Measurements from ENCODE around the gene GRIN2C.

GRIN2C gene

DNA sequence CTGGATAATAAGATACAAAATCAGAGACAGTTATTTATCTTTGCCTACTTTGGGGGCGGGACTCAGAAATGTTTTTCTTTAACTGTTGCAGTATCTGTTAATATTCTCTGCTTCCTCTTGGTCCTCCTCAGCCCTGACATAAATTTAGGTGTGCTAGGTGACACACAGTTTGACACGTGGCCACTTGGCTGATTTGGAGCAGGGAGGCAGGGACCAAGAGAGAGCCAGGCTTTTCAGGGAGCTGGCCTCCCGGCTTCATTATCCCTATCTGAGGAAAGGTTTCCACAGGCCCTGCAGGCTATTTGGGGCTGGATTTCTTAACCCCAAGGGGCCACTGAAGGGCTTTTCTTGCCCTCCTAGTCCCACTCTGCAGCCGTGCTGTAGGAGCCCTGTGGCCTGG lies 63.5 kb downstream of the GRIN2C start:
- no peak for DNase-seq

DNA sequence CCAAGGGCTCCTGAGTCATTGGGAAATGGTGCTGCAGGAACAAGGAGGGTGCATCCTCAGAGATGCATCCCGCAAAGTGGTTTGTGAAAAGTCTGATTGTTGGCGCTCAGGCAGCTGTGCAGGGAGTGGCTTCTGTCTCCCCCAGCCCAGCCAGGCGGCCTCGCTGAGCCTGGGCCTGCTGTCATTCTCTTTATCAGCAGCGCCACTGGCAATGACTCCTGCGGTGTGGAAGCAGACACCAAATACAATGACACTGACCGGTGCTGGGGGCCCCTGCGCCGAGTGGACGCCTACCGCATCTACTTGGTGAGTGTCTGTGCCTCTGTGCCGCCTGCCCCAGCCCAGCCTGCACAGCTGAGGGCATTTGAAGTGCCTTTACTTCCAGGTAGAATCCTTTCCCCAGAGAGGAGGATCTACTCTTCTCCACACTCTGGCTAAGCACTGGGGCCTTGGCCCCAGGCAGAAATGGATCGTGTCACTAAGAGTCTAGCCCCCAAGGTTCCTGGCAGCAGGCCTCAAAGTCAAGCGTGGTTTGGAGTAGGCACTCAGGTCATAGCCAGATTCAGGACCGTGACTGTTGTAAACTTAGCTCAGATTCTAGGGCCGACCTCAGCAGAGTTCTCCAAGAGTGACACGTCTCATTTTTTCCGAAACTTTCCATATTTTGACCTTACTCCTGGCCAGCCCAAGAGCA lies 64.2 kb downstream of the GRIN2C start:
- no peak for DNase-seq

DNA sequence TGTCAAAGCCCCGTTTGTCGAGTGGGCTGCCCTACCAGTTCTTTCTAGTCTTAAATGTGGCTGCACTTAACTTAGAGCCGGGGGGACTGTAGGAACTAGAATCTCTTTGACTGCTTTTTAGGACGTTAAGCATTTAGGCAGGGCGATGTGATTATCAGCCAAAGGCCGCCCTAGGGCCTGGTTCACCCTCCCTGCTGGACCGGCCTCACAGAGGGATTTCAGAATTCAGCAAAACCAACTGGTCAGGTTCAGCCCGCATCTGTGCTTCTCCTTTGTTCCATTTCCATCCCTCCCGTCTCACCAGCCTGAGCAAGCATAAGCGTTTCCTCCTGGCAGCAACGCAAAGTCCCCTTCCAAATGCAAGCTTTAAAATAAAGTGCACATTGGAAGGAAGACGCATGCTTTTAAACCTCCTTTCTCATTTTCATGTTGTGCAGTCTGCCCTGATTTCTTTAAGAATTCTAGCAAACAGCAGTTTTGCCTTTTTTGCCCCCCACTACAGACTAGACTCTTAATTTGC lies 67.0 kb downstream of the GRIN2C start:
- no peak for DNase-seq
